H1 (cell line): ENCODE data around the gene EEF1AKMT3. TPM values are rescaled to one million over a fixed set of nuclear protein-coding genes. Genes with fewer than 3 reads are reported as not detected.

Source experiments
- CTCF ChIA-PET: fragments of 300-600 bp; sonication (Branson Sonifier 250); formaldehyde crosslinking; loops from one replicate; lab custom pipeline; 2021; ENCODE audit not compliant: partially characterized antibody; lab: Charles Lee
- POLR2A ChIA-PET: fragments of 300-600 bp; sonication (Branson Sonifier 250); formaldehyde crosslinking; loops from one replicate; lab custom pipeline; 2021; ENCODE audit warnings: inconsistent platforms; ENCODE audit not compliant: partially characterized antibody; lab: Charles Lee
- DNase-seq, 2 experiments: peaks; one replicate each; pipeline versions ENCODE4 v3.0.0 to v3.0.0-alpha.2; 2010 to 2022; ENCODE audit warnings: low spot score in 2 of 2, low read depth in 1 of 2, mixed read lengths in 1 of 2
- FAIRE-seq: peaks from 2 replicates; lab custom pipeline; 2011; peaks lifted over from hg19 to GRCh38; lab: Jason Lieb, UNC
- H2AFZ ChIP-seq: 2 replicates; pipeline ENCODE4 v1.8.1; 2012; ENCODE audit warnings: low read length, inconsistent platforms
- H2AK5ac ChIP-seq: 2 replicates; pipeline ENCODE4 v1.6.1; 2013; ENCODE audit warnings: low read depth, low read length
- H2BK120ac ChIP-seq: replicated peaks from 2 replicates; pipeline ENCODE3; 2013; ENCODE audit warnings: low read depth, low read length, inconsistent platforms
- H2BK12ac ChIP-seq: 2 replicates; pipeline ENCODE4 v1.6.1; 2013; ENCODE audit warnings: low read depth, low read length
- H2BK15ac ChIP-seq: 2 replicates; pipeline ENCODE4 v1.6.1; 2013; ENCODE audit warnings: low read length
- H2BK20ac ChIP-seq: 2 replicates; pipeline ENCODE4 v1.6.1; 2013; ENCODE audit warnings: low read length
- H2BK5ac ChIP-seq: 2 replicates; pipeline ENCODE4 v1.6.1; 2013; ENCODE audit warnings: low read depth, low read length
- H3K14ac ChIP-seq: 2 replicates; pipeline ENCODE4 v1.6.1; 2013; ENCODE audit warnings: inconsistent platforms; ENCODE audit not compliant: insufficient read length
- H3K18ac ChIP-seq: 2 replicates; pipeline ENCODE4 v1.6.1; 2013; ENCODE audit warnings: low read length; ENCODE audit errors: extremely low read depth
- H3K23ac ChIP-seq: 2 replicates; pipeline ENCODE4 v1.6.1; 2013; ENCODE audit warnings: inconsistent platforms; ENCODE audit not compliant: insufficient read length
- H3K23me2 ChIP-seq: 2 replicates; pipeline ENCODE4 v1.6.1; 2013; ENCODE audit warnings: low read depth, low read length
- H3K27ac ChIP-seq: 2 replicates; pipeline ENCODE4 v1.6.1; 2011; ENCODE audit warnings: low read depth, low read length, inconsistent platforms
- H3K27me3 ChIP-seq, 4 experiments: replicated peaks in 1 of 4; 1 replicate in 1 of 4; 2 replicates in 3 of 4; pipeline versions ENCODE4 v1.6.1 to v1.8.1; 2011 to 2013; ENCODE audit warnings: low read length in 3 of 4, mild to moderate bottlenecking in 3 of 4, inconsistent platforms in 2 of 4, mixed read lengths in 2 of 4, moderate library complexity in 1 of 4; ENCODE audit not compliant: control insufficient read depth in 3 of 4, insufficient read depth in 3 of 4; ENCODE audit errors: extremely low read depth in 1 of 4
- H3K36me3 ChIP-seq, 4 experiments: 2 replicates each; pipeline versions ENCODE4 v1.6.1 to v1.8.1; 2011 to 2013; ENCODE audit warnings: mild to moderate bottlenecking in 4 of 4, low read length in 3 of 4, moderate library complexity in 2 of 4, control low read depth in 1 of 4, inconsistent platforms in 1 of 4; ENCODE audit not compliant: insufficient read depth in 4 of 4, control insufficient read depth in 2 of 4
- H3K4ac ChIP-seq: replicated peaks from 2 replicates; pipeline ENCODE3; 2013; ENCODE audit warnings: low read length, low read depth, mixed read lengths, inconsistent platforms; ENCODE audit not compliant: insufficient read length
- H3K4me1 ChIP-seq, 4 experiments: replicated peaks in 1 of 4; 1 replicate in 1 of 4; 2 replicates in 3 of 4; pipeline versions ENCODE4 v1.6.1 to v1.8.1; 2011 to 2013; ENCODE audit warnings: low read length in 3 of 4, inconsistent platforms in 2 of 4, mixed read lengths in 1 of 4; ENCODE audit not compliant: insufficient read depth in 4 of 4, control insufficient read depth in 3 of 4
- H3K4me2 ChIP-seq, 2 experiments: 2 replicates each; pipeline versions ENCODE4 v1.6.1 to v1.8.1; 2011 to 2013; ENCODE audit warnings: low read depth in 2 of 2, low read length in 2 of 2, control low read depth in 1 of 2, inconsistent platforms in 1 of 2, mild to moderate bottlenecking in 1 of 2; ENCODE audit not compliant: insufficient read depth in 1 of 2
- H3K4me3 ChIP-seq, 4 experiments: fragments of 200-600, 300-600 bp in 1 of 4; sonication (generic), shearing (Covaris generic), sonication (Bioruptor Twin) in 1 of 4; 2 replicates each; pipeline versions ENCODE4 v1.5.1 to v1.8.1; 2011 to 2016; ENCODE audit warnings: low read length in 4 of 4, low read depth in 3 of 4, control low read depth in 2 of 4, inconsistent platforms in 2 of 4, mild to moderate bottlenecking in 2 of 4, mixed read lengths in 1 of 4, moderate library complexity in 1 of 4; ENCODE audit not compliant: insufficient read depth in 2 of 4; ENCODE audit errors: extremely low read depth in 1 of 4
- H3K56ac ChIP-seq: replicated peaks from 2 replicates; pipeline ENCODE3; 2013; ENCODE audit warnings: low read depth, mild to moderate bottlenecking, mixed read lengths, low read length, inconsistent platforms; ENCODE audit not compliant: insufficient read length
- H3K79me1 ChIP-seq: 2 replicates; pipeline ENCODE4 v1.6.1; 2013; ENCODE audit warnings: low read depth, low read length, control low read depth
- H3K79me2 ChIP-seq, 2 experiments: 2 replicates each; pipeline versions ENCODE4 v1.6.1 to v1.8.1; 2012 to 2013; ENCODE audit warnings: low read length in 2 of 2, mild to moderate bottlenecking in 2 of 2, inconsistent platforms in 1 of 2; ENCODE audit not compliant: insufficient read depth in 2 of 2, control insufficient read depth in 1 of 2
- H3K9ac ChIP-seq, 4 experiments: replicated peaks in 1 of 4; 1 replicate in 1 of 4; 2 replicates in 3 of 4; pipeline versions ENCODE4 v1.6.1 to v1.8.1; 2011 to 2013; ENCODE audit warnings: low read depth in 3 of 4, low read length in 3 of 4, control low read depth in 2 of 4, mild to moderate bottlenecking in 2 of 4, moderate library complexity in 2 of 4, inconsistent platforms in 1 of 4; ENCODE audit errors: extremely low read depth in 1 of 4
- H3K9me3 ChIP-seq, 2 experiments: 2 replicates each; pipeline versions ENCODE4 v1.6.1 to v1.8.1; 2012 to 2013; ENCODE audit warnings: mild to moderate bottlenecking in 2 of 2, moderate library complexity in 2 of 2, control low read depth in 1 of 2, inconsistent platforms in 1 of 2, low read depth in 1 of 2, low read length in 1 of 2, mixed read lengths in 1 of 2; ENCODE audit not compliant: insufficient read depth in 2 of 2
- H4K20me1 ChIP-seq, 2 experiments: replicated peaks in 1 of 2; 2 replicates each; pipeline versions ENCODE3 to v1.8.1; 2011 to 2013; ENCODE audit warnings: inconsistent platforms in 2 of 2, low read length in 2 of 2, mild to moderate bottlenecking in 1 of 2; ENCODE audit not compliant: insufficient read depth in 2 of 2, control insufficient read depth in 1 of 2
- H4K5ac ChIP-seq: 2 replicates; pipeline ENCODE4 v1.6.1; 2013; ENCODE audit warnings: low read length, low read depth, mixed read lengths, inconsistent platforms; ENCODE audit not compliant: insufficient read length
- H4K8ac ChIP-seq: 2 replicates; pipeline ENCODE4 v1.8.0; 2013; ENCODE audit warnings: mild to moderate bottlenecking, moderate library complexity, low read length, inconsistent platforms; ENCODE audit not compliant: insufficient read depth; ENCODE audit errors: extremely low read depth
- H4K91ac ChIP-seq: replicated peaks from 2 replicates; pipeline ENCODE3; 2013; ENCODE audit warnings: low read length, mixed read lengths, inconsistent platforms; ENCODE audit not compliant: insufficient read length
- EZH2 ChIP-seq: fragments of 200-600 bp; sonication (generic); IDR thresholded peaks from 2 replicates; pipeline ENCODE4 v1.7.1; 2012; ENCODE audit warnings: low read depth, mild to moderate bottlenecking, moderate library complexity, low read length, inconsistent platforms; ENCODE audit not compliant: severe bottlenecking
- KDM4A ChIP-seq: IDR thresholded peaks from one replicate; pipeline ENCODE4 v1.7.1; 2012; ENCODE audit warnings: low read depth, mild to moderate bottlenecking, moderate library complexity, low read length, inconsistent platforms; ENCODE audit not compliant: severe bottlenecking
- RXRA ChIP-seq: IDR thresholded peaks from 2 replicates; pipeline ENCODE4 v1.6.1; 2011; ENCODE audit warnings: low read depth, mild to moderate bottlenecking, low read length, moderate library complexity; ENCODE audit not compliant: insufficient read depth
- WGBS, 2 experiments: shearing (Covaris generic) in 1 of 2; methylation state at CpG; one replicate each; pipeline versions ENCODE4 v1.1.6 to v1.1.7; 2013 to 2015; ENCODE audit warnings: low lambda C conversion rate in 2 of 2, mixed read lengths in 2 of 2, inconsistent platforms in 1 of 2, low coverage in 1 of 2, missing lambda C conversion rate in 1 of 2; ENCODE audit not compliant: insufficient replicate concordance in 2 of 2, insufficient coverage in 1 of 2, insufficient read length in 1 of 2; ENCODE audit errors: extremely low coverage in 1 of 2, missing lambda C conversion rate in 1 of 2; 5-methylcytosine and 5-hydroxymethylcytosine counted together
- polyA plus RNA-seq, 7 experiments: library from polyadenylated mRNA; depleted of rRNA in 3 of 7; stranded (reverse) in 5 of 7; unstranded in 2 of 7; fragments of >200 nt in 5 of 7; fragments of 200-250 nt in 2 of 7; gene quantifications; 1 replicate in 5 of 7; 2 replicates in 1 of 7; 4 replicates in 1 of 7; pipeline versions ENCODE4 v1.2.1 to v1.2.3, GENCODE V29; 2011 to 2013; ENCODE audit warnings: missing spikeins in 2 of 7, mixed read lengths in 2 of 7
- total RNA-seq: library from RNA; stranded (reverse); fragmentation: NEBNext Ultra II Directional; extraction: Animal tissue kit (Norgen Biotek cat#: 25700); gene quantifications from 2 replicates; pipeline ENCODE4 v1.2.1, GENCODE V29; 2021

The EEF1AKMT3 gene
- total and polyA plus RNA-seq, 2 of the 8 experiments (the other 6 are each of a cell fraction or from before 2014, with no cell fraction given): 3.1 to 4.4 TPM

DNA sequence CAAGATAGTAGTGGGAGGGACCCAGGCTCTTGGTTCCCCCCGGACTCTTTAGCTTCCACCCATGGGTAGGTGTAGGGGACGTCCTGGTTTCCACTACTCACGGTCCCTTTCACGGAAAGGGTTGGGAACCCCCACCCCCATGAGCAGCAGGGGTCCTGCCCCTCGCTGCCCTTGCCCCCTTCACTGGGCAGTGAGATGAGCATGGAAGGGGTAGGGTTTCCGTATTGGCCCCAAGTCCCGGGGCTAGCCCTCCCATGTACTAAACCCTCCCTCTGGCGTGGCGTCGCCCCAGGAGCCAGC, 46.6 kb upstream of the EEF1AKMT3 start:
- peaks cover 19 to 65% (median 48%) of the 10 kb centered on the region in 4 experiments for H3K27me3 ChIP-seq
- FAIRE-seq: no peak

More for the DNA sequence above, 46.6 kb upstream of the EEF1AKMT3 start:
- Histone ChIP-seq H4K8ac (no peak overlapping the region), H3K4me3 (peak overlapping the region; percentile 51 to 82 (median 65); a peak in 7 of 8 replicates), H3K4me1 (peaks cover 0 to 20% (median 13%) of the 10 kb centered on the region in 4 experiments; a peak in 5 of 7 replicates), H4K91ac (no peak overlapping the region), H2AFZ (peak overlapping the region; percentile 84; the same call in 1 of the 2 replicates), H3K27ac (no peak overlapping the region)
- TF ChIP-seq KDM4A (peak; percentile 9), EZH2 (no peak), RXRA (0 out of 2 replicates have a peak, but pooled peaks have one; percentile 14)
- TF ChIP-seq, all 59 proteins: peak for 2
- Histone ChIP-seq H2BK15ac (no peak overlapping the region; the same call in 1 of the 2 replicates), H3K56ac (no peak overlapping the region), H2BK5ac (no peak overlapping the region), H3K36me3 (no peaks in the 10 kb centered on the region), H4K20me1 (peaks cover 2 to 7% of the 10 kb centered on the region in 2 experiments), H3K18ac (no peak overlapping the region; the same call in 1 of the 2 replicates), H2BK12ac (0 out of 2 replicates have a peak overlapping the region, but pooled peaks have one; percentile 7), H3K79me1 (no peaks in the 10 kb centered on the region), H3K14ac (no peak overlapping the region), H3K4ac (no peak overlapping the region), H2AK5ac (no peak overlapping the region), H3K79me2 (no peaks in the 10 kb centered on the region), H3K4me2 (peak overlapping the region; percentile 52 to 95), H4K5ac (no peak overlapping the region), H3K9ac (no peak overlapping the region; a peak in 1 of 7 replicates), H3K23ac (no peak overlapping the region), H3K9me3 (no peaks in the 10 kb centered on the region), H3K23me2 (peaks cover 12% of the 10 kb centered on the region; the same call in 1 of the 2 replicates), H2BK120ac (no peak overlapping the region), H2BK20ac (no peak overlapping the region)
- ChIA-PET CTCF (interaction anchor here (0.6 to 11.7 kb wide), 29 partner anchors 9 to 653 kb away, joined by 3 to 149 read pairs (median 5); partner anchors contain the start of genes AGAP2, B4GALNT1 and OS9), POLR2A (interaction anchor here (0.5 to 7.4 kb wide), 7 partner anchors 11 to 117 kb away, joined by 3 to 59 read pairs (median 4); partner anchors contain the start of genes AGAP2 and TSPAN31)
- no peak for DNase-seq
- WGBS, 2 experiments: 4% methylated on average over 8 of the region's 10 CpGs; no CpG with 5 or more reads in 1 of the 2 experiments
